RKO (cell line): ENCODE results near the gene GIMAP4.
"Not testable (repeated sequence)": the region's sequence is repeated elsewhere in the genome, so short reads cannot be mapped to it uniquely, and the experiment has no call there.

Experiments used
- DNase-seq: peaks from one replicate; pipeline ENCODE4 v3.0.0-alpha.2; 2016; ENCODE audit warnings: low spot score

Gene GIMAP4

DNA sequence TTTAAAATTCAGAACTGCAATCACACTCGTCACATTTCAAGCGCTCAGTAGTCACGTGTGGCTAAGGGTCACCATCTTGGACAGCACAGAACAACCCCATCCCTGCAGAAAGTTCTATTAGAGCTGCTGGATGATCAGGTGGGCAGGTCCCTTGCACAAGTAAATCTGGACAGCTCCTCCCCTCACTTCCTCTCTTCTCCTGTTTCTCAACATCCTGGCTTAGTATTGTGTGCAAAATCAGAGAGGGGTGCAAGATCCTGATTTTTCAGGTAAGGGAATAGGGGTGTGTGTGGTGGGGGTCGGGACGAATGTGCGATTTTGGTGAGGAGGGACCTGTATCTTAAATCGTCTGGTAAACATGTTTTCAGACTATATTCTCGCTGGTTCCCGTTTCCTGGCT, at the start of gene GIMAP4:
TSS of gene GIMAP4 (plus strand) at position 222 of the 400 bp plus-strand sequence. CDS start 2,512 bp downstream, outside the sequence.
- no peak for DNase-seq

DNA sequence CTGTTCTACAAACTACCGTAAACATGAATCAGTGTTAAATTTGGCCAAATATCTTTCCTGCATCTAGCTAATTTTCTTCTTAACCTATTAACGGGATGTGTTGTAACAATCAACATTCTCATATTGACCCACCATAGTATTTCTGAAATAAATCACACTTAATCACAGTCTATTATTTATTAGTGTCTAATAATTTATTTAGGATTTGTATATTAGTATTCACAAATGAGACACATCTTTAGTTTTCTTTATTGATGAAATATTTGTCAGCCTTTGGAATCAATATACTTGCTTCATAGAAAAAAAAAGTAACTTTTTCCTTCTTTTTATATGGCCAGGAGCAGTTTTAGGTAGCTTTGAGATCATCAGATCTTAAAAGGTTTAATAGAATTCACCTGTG, 47.9 kb upstream of the GIMAP4 start:
- DNase-seq, result no peak

DNA sequence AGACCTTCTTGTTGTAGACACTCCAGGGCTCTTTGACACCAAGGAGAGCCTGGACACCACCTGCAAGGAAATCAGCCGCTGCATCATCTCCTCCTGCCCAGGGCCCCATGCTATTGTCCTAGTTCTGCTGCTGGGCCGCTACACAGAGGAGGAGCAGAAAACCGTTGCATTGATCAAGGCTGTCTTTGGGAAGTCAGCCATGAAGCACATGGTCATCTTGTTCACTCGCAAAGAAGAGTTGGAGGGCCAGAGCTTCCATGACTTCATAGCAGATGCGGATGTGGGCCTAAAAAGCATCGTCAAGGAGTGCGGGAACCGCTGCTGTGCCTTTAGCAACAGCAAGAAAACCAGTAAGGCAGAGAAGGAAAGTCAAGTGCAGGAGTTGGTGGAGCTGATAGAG, 47.0 kb upstream of the GIMAP4 start:
- no peak for DNase-seq

DNA sequence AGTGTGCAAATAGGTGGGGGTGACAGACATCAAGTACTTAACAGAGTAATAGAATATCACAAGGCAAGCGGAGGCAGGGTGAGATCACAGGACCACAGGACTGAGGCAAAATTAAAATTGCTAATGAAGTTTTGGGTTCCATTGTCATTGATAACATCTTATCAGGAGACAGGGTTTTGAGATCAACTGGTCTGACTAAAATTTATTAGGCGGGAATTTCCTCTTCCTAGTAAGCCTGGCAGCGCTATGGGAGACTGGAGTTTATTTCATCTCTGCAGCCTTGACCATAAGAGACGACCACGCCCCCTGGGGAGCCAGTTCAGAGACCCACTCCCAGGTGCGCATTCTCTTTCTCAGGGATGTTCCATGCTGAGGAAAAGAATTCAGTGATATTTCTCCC, 44.3 kb upstream of the GIMAP4 start:
- not testable (repeated sequence) for DNase-seq

DNA sequence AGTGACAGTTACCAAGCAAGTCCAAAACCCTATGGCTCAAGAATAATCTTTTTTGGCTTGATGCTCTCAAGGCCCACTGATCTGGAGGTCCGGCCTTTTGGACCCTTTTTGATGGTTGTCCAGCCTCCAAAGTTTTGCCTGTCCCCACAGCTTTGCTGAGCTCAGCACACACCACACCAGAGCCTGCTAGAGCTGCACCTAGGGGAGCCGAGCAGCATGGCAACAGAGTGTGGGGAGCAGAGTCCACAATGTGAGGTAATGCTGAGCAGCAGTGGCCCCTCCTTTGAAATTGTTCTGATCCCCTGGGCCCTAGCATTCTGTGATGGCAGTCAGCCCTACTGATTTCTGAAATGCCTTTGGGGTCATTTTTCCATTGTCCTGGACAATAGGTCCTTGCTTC, 43.2 kb upstream of the GIMAP4 start:
- no peak for DNase-seq

DNA sequence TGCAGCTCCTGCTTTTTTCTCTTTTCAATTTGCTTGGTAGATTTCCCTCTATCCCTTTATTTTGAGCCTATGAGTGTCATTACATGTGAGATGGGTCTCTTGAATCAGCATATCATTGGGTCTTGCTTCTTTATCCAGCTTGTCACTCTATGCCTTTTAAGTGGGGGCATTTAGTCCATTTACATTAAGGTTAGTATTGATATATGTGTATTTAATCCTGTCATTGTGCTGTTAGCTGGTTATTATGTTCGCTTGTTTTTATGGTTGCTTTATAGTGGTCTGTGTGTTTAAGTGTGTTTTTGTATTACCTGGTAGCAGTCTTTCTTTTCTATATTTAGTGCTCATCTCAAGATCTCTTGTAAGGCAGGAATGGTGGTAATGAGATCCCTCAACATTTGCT, 35.5 kb upstream of the GIMAP4 start:
- DNase-seq, result no peak

DNA sequence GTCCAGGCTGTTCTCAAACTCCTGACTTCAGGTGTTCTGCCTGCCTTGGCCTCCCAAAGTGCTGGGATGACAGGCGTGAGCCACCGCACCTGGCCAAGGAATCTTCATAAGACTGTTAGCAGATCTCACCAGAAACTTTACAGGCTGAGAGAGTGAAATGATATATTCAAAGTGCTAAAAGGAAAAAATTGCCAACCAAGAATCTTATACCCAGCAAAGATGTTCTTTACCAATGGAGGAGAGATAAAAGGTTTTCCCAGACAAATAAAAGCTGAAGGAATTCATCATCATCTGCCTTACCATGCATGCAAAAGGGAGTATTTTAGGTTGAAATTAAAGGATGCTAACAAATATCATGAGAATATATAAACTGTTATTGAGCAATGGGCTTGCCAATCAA, 28.9 kb upstream of the GIMAP4 start:
- DNase-seq, result no peak

DNA sequence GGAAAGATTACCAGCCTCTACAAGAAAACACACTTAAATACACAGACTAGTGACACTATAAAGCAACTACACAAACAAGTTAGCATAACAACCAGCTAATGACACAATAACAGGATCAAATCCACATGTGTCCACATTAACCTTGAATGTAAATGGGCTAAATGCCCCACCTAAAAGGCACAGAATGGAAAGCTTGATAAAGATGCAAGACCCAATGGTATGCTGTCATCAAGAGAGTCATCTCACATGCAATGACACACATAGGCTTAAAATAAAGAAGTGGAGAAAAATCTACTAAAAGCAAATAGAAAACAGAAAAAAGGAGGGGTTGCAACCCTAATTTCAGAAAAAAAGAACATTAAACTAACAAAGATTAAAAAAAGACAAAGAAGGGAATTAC, 14.0 kb upstream of the GIMAP4 start:
- DNase-seq, result no peak

DNA sequence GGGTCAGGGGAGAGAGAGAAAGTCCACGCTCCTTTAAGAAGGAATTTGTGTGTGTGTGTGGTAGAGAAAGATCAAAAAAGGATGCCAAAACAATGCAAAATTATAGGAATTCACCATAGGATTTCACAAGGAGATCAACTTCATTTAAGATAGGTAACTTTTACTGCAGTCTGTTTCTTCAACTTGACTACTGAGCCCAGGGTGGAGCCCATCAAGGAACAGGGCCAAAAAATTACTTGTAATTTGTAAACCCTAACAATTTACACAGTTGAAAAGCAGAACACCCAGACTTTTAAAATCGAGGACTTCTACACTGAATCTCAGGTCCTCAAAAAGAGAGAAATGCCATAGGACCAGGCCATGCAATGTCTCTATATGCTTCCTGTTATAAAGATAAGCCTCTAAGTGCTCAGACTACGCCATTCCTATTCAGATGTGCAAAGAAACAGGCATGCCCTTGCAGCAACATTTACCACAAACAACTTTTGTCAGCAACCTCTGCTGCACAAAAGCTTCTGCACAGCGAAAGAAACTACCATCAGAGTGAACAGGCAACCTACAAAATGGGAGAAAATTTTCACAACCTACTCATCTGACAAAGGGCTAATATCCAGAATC, 10.6 kb upstream of the GIMAP4 start:
- DNase-seq, result no peak

DNA sequence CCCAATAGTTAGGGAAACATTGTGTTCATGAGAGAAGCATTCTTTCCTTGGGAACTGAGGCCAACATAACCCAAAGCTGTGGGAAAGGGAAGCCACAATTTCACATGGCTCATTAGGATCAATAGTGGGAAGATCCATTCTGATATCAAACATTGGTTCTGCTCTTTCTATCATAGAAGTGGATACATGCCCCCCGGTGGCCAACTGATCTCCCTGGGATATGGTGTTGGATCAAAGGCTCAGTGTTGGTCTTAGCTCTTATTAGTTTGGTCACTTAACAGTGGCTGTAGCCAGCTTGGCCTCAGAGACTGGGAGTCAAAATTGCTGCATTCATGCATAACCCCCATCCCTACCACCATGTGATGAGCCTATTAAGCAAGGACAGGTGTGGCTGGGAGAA, 6.7 kb upstream of the GIMAP4 start:
- DNase-seq, result no peak

DNA sequence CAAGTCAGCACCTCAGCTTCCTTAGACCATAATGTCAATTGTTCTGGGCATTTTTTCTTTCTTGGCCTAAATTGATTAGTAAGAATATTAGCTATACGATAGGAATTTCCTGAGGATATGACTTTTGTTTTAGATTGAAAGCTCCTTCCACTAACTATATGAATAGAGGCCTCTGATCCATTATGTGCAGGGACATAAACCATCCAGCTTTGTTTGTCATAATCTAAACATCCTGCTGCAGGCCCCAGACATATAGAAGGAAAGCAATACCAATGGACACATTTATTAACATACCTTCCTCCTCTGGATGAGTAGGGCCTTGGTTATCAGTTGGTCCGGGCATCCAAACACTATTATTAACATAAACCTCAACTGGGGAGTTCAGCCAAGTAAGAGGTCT, 4.3 kb upstream of the GIMAP4 start:
- DNase-seq, result no peak

DNA sequence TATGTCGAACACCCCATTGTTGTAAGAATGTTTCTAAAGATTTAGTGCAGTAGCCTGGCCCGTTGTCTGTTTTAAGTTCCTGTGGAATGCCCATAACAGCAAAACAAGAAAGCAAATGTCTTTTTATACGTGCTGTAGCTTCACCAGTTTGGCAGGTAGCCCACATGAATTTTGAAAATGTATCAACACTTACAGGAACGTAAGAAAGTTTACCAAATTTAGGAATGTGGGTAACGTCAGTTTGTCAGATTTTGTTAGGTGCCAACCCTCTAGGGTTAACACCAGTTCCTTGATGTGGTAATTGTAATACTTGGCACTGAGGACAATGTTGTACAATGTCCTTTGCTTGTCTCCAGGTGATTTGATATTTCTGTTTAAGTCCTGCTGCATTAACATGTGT, 3.2 kb upstream of the GIMAP4 start:
- DNase-seq, result no peak

DNA sequence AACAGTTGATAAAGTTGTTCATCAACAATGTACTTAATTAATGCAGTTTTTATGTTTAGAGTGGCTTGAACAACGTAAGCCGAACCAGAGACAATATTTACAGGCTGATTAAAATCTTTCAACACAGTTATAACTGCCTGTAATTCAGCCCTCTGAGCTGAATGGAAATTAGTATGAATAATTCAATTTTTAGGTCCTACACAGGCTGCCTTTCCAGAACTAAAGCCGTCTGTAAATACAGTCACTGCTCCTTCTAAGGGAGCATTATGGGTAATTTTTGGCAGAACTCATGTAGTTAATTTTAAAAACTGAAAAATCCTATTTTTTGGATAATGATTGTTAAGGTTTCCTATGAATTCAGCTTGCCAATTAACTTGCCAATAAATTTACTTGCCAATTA, 2.6 kb upstream of the GIMAP4 start:
- no peak for DNase-seq

DNA sequence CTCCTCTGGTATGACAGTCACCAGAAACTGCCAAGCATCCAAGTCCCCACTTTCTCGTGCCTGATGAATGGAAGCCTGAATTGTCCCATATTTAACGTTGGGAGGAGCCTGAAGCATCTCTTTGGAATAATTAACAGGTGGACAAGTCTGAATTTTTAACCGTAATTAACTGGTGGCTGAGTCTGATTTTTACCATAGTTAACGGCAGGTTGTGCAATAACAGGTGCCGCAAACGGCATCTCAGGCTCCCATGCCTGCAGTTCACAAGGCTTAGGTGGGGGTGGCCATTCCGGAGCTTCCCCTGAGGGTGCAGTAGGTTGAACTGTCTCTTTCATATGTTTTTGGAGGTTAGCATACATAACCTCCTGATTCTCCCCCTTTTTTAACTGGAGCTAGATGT, 2.0 kb upstream of the GIMAP4 start:
- no peak for DNase-seq

DNA sequence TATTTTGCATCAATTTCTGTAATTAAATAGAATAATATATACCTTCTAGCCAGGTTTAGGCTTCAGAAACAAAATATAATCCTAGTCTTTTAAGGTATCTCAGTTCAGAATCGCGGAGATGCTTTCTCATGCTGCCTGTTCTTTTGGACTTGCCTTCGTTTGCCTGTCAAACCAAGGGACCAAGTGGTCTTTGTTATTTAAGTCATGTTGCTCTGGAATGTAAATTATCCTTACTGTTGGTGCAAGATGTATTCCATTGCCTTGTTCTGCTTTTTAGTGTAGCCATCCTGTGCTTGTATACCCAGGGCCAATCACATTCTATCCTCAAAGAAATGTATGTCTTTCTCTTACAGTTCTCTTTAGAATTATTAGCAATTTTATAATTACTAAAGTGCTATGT, 1.1 kb upstream of the GIMAP4 start:
- DNase-seq, result no peak

DNA sequence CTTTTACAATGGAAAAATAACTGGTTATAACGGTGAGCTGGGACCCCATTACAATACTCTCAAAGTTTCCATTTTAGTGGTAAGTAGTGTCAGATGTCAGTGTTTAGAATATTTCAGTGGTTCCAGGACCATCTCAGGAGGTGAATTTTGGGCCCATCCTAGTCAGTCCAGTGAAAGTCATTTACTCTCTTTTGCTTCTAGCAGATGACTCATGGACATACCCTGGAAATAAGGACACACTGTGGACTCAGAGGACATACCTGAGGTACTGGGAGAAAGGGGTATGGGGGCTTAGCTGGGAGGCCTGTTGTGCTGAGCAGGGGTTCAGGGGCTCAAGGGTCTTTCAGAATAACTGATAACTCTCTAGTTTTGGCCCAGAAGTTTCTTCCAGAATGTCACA, 618 bp upstream of the GIMAP4 start:
- no peak for DNase-seq

DNA sequence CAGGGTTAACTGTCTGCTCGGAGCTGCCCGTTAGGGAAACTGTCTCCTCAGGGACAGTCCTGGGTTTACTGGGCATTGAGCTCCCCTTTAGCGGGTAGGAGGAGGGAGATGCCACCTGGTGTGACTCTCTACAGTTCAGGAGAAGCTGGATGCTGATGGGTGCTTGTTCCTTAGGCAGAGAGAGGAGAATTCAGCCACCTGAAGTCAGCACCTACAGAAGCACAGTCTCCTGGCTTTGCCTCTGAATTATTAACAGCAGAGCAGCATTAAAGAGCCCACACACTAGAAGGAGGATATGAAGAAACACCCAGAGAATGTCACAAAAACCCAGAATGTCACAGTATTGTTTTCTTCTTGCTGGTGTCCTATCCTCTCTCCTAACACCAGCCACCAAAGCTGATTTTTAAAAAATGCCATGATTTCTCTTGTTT, 696 bp downstream of the GIMAP4 start:
- no peak for DNase-seq

DNA sequence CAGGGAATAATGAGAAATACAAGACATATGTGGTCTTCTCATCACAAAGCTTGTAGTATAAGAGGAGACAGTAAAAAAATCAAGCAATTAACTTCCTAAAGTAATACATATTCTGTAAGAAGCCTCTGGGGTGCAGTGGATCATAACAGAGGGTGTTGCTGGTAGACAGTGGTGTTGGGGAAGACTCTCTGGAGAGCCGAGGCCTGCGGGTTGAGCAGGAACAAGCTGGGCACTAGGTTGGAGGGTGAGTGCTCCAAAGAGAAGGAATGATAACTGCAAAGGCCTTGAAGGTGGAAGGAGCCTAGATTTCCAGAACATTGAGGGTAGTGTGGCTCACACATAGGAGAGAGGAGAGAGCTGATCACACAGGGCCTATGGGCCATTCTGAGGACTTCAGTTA, 1.5 kb downstream of the GIMAP4 start:
- DNase-seq, result no peak

DNA sequence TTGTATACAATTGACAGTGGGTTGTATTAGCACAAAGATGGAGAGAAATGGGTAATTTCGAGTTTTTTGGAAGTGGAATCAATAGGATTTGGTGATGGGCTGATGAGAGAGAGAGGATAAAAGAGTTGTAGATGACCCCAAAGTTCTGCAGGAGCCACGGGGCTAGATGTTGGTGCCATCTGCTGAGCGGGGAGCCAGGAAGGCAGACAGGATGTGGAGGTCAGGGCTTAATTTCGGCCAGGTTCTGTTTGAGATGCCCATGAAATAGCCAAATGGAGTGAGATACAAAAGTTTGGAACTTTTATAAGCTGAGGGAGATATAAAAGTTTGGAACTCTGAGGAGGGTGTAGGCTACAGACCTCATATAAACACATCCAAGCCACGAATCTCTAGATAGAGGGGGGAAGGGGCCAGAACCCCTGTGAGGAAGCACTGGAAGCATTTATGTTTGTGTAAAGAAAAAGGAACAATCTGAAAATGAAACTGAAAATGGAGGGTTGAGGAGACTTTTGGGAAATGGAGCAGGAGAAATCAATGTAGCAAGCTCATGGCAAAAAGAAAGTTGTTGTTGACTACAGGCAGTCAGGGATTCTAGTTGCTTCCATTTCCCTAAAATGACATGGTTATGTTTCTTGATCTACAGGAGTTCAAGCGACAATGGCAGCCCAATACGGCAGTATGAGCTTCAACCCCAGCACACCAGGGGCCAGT, 2.2 kb downstream of the GIMAP4 start:
- DNase-seq, result no peak

DNA sequence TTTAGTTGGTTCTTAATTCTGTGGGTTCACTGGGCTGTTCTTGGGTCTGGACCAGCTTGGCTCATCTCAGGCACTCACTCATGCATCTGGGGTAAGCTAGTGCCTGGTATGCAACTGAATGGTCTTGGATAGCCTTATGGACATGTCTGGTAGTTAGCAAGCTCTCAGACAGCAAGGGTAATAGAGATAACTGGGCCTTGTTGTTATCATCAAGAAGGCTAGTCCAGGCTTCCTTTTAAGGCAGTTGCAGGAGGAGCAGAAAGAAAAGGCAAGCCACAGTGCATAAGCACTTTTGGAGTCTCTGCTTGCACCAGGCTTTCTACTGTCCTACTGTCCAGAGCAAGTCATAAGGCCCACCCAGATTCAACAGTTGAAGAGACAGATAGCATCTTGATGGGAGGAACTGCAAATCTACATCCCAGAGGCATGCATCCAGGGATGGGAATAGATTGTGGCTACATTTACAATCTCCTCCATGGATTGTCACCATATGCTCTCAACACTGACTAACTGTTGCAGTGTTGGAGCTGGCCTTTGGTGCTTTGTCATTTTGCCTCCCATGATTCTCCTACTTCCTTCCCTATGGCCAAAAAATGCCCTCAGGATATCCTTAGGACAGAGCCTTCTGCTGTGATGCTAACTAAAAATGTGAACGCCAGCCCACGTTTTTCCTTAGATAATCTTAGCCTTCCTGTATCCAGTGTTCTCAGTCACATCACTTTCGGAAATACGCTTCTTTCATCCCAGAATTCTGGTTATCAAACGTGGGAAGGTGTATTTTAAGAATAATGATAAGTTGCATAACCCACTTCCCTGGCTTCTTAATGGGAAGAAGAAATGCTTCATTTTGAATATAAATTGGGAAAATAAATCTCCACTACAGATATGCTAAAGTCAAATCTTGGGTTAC, 3.6 kb downstream of the GIMAP4 start:
- DNase-seq, result no peak

DNA sequence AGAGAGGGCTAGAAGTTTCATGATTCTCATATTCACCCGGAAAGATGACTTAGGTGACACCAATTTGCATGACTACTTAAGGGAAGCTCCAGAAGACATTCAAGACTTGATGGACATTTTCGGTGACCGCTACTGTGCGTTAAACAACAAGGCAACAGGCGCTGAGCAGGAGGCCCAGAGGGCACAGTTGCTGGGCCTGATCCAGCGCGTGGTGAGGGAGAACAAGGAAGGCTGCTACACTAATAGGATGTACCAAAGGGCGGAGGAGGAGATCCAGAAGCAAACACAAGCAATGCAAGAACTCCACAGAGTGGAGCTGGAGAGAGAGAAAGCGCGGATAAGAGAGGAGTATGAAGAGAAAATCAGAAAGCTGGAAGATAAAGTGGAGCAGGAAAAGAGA, 5.3 kb downstream of the GIMAP4 start:
- DNase-seq, result no peak

DNA sequence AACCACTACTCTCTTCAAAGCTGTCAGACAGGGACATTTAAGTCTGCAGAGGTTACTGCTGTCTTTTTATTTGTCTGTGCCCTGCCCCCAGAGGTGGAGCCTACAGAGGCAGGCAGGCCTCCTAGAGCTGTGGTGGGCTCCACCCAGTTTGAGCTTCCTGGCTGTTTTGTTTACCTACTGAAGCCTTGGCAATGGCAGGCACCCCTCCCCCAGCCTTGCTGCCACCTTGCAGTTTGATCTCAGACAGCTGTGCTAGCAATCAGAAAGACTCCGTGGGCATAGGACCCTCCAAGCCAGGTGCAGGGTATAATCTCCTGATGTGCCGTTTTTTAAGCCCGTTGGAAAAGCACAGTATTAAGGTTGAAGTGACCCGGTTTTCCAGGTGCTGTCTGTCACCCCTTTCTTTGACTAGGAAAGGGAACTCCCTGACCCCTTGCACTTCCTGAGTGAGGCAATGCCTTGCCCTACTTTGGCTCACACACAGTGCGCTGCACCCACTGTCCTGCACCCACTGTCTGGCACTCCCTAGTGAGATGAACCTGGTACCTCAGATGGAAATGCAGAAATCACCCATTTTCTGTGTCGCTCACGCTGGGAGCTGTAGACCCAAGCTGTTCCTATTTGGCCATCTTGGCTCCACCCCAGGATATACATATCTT, 12.9 kb downstream of the GIMAP4 start:
- not testable (repeated sequence) for DNase-seq
